ENCODE data around the gene NRCAM.

GRCh38 chr7:108479751-108480150 lies 23.5 kb upstream of the NRCAM start:
- no peak for TF ChIP-seq CTCF (IDR thresholded peaks at IDR 0.05; ENCODE audit: control extremely low read depth in 1 of 3, insufficient read depth in 1 of 3, low read depth in 1 of 3, low read length in 3 of 3)
- TF ChIP-seq EP300 (IDR thresholded peaks at IDR 0.05; ENCODE audit: borderline replicate concordance in 1 of 2, low read depth in 2 of 2, low read length in 2 of 2) = no peak
- TF ChIP-seq RAD21 (IDR thresholded peaks at IDR 0.05 in 1 of 2, conservative IDR thresholded peaks at IDR 0.05 in 1 of 2; ENCODE audit: low read depth in 2 of 2, low read length in 2 of 2) = no peak
- no peak for TF ChIP-seq ATF3 (IDR thresholded peaks at IDR 0.05; ENCODE audit: insufficient read depth, low read depth, low read length)
- TF ChIP-seq POLR2A (IDR thresholded peaks at IDR 0.05; ENCODE audit: control extremely low read depth in 1 of 2, low read depth in 2 of 2, low read length in 2 of 2) = no peak

Data from H1 (cell line).